NT2/D1 (cell line): ENCODE results near the gene CSNK1G1.

ENCODE experiments used
- YY1 ChIP-seq: IDR thresholded peaks from 2 replicates; pipeline ENCODE4 v1.6.1; 2011; ENCODE audit not compliant: insufficient read length, insufficient read depth
- ZNF274 ChIP-seq: IDR thresholded peaks from 2 replicates; pipeline ENCODE4 v1.6.1; 2011; ENCODE audit warnings: mild to moderate bottlenecking, low read depth, low read length

- TF ChIP-seq ZNF274, result no peak
- TF ChIP-seq YY1, result no peak
Observed at GRCh38 chr15:64127521-64128270, 228.3 kb downstream of the CSNK1G1 start.
